Adipocyte (in vitro differentiated cells): Measurements from ENCODE around the gene GALNS.

Experiments
- DNase-seq: peaks from one replicate; pipeline ENCODE4 v3.0.0-alpha.2; 2015; ENCODE audit warnings: low read depth
- H3K27me3 ChIP-seq: replicated peaks from 2 replicates; pipeline ENCODE4 v1.7.0; 2013; ENCODE audit warnings: mild to moderate bottlenecking, low read length, moderate library complexity; ENCODE audit not compliant: control insufficient read depth, insufficient read depth
- H3K36me3 ChIP-seq: 2 replicates; pipeline ENCODE4 v1.7.0; 2013; ENCODE audit warnings: low read length, mild to moderate bottlenecking, moderate library complexity; ENCODE audit not compliant: control insufficient read depth, insufficient read depth, severe bottlenecking
- H3K4me1 ChIP-seq: 2 replicates; pipeline ENCODE4 v1.7.0; 2013; ENCODE audit warnings: mild to moderate bottlenecking, low read length, moderate library complexity; ENCODE audit not compliant: control insufficient read depth, insufficient read depth
- H3K4me3 ChIP-seq: 2 replicates; pipeline ENCODE4 v1.7.0; 2013; ENCODE audit warnings: mild to moderate bottlenecking, low read length, moderate library complexity
- H3K9ac ChIP-seq: 2 replicates; pipeline ENCODE4 v1.7.0; 2013; ENCODE audit warnings: mild to moderate bottlenecking, low read length, moderate library complexity
- H3K9me3 ChIP-seq: 2 replicates; pipeline ENCODE4 v1.7.0; 2013; ENCODE audit warnings: mild to moderate bottlenecking, low read length, moderate library complexity; ENCODE audit not compliant: control insufficient read depth

GALNS gene

GRCh38 chr16:88764080-88764479, 92.7 kb downstream of the GALNS start:
- Histone ChIP-seq H3K9me3 (no peaks in the 10 kb centered on the region), H3K4me3 (no peak overlapping the region), H3K4me1 (peaks cover 32% of the 10 kb centered on the region), H3K36me3 (peaks cover 27% of the 10 kb centered on the region), H3K9ac (no peak overlapping the region), H3K27me3 (no peaks in the 10 kb centered on the region)
- DNase-seq, result no peak
